ENCODE measurements around the gene LMOD1. TPM values are rescaled to one million over a fixed set of nuclear protein-coding genes. Genes with fewer than 3 reads are reported as not detected.

LMOD1 gene
- total RNA-seq, 1 experiment from 2014 or later: 0.42 TPM

DNA sequence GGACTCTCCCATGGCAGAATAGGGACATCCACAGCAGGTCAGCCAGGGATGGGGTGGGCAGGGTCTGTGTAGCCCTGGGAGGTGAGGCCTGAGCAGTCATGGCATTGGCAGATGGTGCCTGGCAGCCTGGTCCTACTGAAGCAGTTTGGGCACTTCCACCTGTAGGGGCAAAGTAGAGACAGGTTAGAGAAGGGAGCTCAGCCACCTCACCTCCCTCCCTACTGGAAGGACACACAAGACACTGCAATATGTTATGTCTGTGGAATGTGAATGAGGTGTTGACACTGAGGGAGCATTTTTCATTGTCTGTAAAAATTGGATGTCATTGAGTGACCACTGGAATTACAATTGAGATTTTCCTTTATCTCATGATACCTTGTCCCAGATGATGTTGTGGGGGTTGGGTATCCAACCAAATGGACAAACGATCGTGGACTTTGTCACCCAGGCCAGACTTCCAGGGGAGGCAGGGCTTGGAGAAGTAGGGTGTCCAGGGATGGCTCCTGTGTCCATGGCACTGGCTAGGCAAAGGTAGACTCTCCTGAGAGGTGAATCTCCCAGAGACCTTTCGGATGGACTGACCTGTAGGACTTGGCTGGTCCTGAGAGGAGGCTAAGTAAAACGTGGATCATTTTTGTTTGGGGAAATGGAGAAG lies 48.0 kb downstream of the LMOD1 start:
- Histone ChIP-seq H3K27me3 (ENCODE audit: control insufficient read depth, insufficient read depth, low read length) (no peaks in the 10 kb centered on the region; the same call in 1 of the 2 replicates), H3K4me3 (ENCODE audit: insufficient read depth, low read depth, low read length) (no peak overlapping the region), H3K36me3 (replicated peaks; ENCODE audit: control insufficient read depth, insufficient read depth, low read length) (no peaks in the 10 kb centered on the region)
- no peak for DNase-seq

DNA sequence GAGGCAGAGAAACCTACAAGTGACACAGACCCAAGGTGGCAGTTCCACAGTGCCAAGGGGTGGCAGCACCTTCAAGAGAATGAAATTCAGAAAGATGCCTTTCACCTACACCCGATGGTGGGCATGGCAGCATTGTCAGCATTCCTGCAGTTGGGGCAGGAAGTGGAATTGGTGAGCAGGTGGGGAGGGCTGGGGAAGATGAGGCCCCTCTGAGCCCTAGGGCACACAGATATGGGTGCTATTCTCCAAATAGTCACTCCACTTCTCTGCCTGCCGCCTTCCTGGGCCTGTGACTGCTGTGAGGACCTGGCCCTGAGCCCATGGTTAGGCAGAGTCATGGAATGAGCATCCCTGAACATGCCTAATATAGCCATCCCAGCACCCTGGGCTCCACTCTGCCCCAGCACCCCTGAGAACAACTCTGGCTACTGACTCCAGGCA lies 49.4 kb downstream of the LMOD1 start:
- DNase-seq: no peak
- Histone ChIP-seq H3K27me3 (ENCODE audit: control insufficient read depth, insufficient read depth, low read length) (no peaks in the 10 kb centered on the region; the same call in 1 of the 2 replicates), H3K36me3 (replicated peaks; ENCODE audit: control insufficient read depth, insufficient read depth, low read length) (no peaks in the 10 kb centered on the region), H3K4me3 (ENCODE audit: insufficient read depth, low read depth, low read length) (no peak overlapping the region)

GRCh38 chr1:201895913-201896807 lies 50.2 kb downstream of the LMOD1 start:
- Histone ChIP-seq H3K27me3 (ENCODE audit: control insufficient read depth, insufficient read depth, low read length) (no peaks in the 10 kb centered on the region; the same call in 1 of the 2 replicates), H3K36me3 (replicated peaks; ENCODE audit: control insufficient read depth, insufficient read depth, low read length) (no peaks in the 10 kb centered on the region), H3K4me3 (ENCODE audit: insufficient read depth, low read depth, low read length) (no peak overlapping the region)
- DNase-seq: peak; percentile 94

- Histone ChIP-seq H3K36me3 (replicated peaks; ENCODE audit: control insufficient read depth, insufficient read depth, low read length) (no peaks in the 10 kb centered on the region), H3K27me3 (ENCODE audit: control insufficient read depth, insufficient read depth, low read length) (peaks cover under 1% of the 10 kb centered on the region; the same call in 1 of the 2 replicates), H3K4me3 (ENCODE audit: insufficient read depth, low read depth, low read length) (no peak overlapping the region)
- DNase-seq: no peak
These were observed 51.2 kb downstream of the LMOD1 start for GRCh38 chr1:201895120-201895665.

GRCh38 chr1:201894343-201895119 lies 51.8 kb downstream of the LMOD1 start:
- DNase-seq: peak; percentile 67
- H3K4me3 ChIP-seq (ENCODE audit: insufficient read depth, low read depth, low read length): no peak overlapping the region
- peaks cover 6% of the 10 kb centered on the region; the same call in 1 of the 2 replicates for H3K27me3 ChIP-seq (ENCODE audit: control insufficient read depth, insufficient read depth, low read length)
- H3K36me3 ChIP-seq (replicated peaks; ENCODE audit: control insufficient read depth, insufficient read depth, low read length): no peaks in the 10 kb centered on the region

DNA sequence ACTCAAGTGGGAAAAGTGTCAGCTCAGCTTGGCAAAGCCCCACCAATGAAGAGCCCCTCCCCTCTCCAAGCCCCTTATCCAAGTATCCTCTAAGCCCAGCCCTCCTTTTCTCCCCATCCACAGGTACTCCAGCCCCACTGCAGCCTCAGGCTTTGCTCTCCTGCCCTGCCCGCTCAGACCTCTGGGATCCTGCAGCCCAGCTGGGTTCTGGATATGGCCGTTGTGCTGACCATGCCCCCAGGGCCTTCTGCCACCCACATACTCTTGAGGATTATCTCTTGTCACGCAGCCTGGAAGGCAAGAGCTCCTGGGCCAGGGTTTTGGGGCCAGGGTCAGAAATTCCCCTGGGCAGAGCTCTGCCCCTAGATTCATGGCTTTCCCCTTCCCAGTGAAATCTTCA lies 52.9 kb downstream of the LMOD1 start:
- H3K27me3 ChIP-seq (ENCODE audit: control insufficient read depth, insufficient read depth, low read length): peaks cover 14% of the 10 kb centered on the region; the same call in 1 of the 2 replicates
- H3K4me3 ChIP-seq (ENCODE audit: insufficient read depth, low read depth, low read length): no peak overlapping the region
- no peaks in the 10 kb centered on the region for H3K36me3 ChIP-seq (replicated peaks; ENCODE audit: control insufficient read depth, insufficient read depth, low read length)
- peak; percentile 17 for DNase-seq

DNA sequence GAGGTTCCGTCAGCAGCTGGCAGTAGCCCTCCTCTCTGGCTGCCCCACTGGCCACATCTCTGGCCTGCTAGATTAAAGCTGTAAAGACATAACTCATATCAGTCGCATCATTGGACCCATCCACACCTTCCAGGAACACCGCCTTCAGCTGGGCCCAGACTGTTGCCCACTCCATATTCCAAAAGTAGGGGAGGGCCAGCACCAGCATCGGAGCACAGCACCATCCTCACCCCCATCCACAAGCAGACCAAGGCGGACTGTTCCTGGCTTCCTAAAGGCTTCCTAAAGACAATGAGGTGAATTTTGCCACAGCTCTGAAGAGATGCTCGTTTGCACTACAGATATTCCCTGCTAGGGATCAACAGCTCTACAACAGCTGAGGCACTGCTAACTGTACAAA lies 54.1 kb downstream of the LMOD1 start:
- Histone ChIP-seq H3K4me3 (ENCODE audit: insufficient read depth, low read depth, low read length) (no peak overlapping the region), H3K36me3 (replicated peaks; ENCODE audit: control insufficient read depth, insufficient read depth, low read length) (no peaks in the 10 kb centered on the region), H3K27me3 (ENCODE audit: control insufficient read depth, insufficient read depth, low read length) (peaks cover 20% of the 10 kb centered on the region; the same call in 1 of the 2 replicates)
- peak; percentile 12 for DNase-seq

- Histone ChIP-seq H3K4me3 (ENCODE audit: insufficient read depth, low read depth, low read length) (no peak overlapping the region), H3K27me3 (ENCODE audit: control insufficient read depth, insufficient read depth, low read length) (peaks cover 20% of the 10 kb centered on the region; the same call in 1 of the 2 replicates), H3K36me3 (replicated peaks; ENCODE audit: control insufficient read depth, insufficient read depth, low read length) (no peaks in the 10 kb centered on the region)
- peak; percentile 13 for DNase-seq
These were observed 54.8 kb downstream of the LMOD1 start for GRCh38 chr1:201891451-201892045.

DNA sequence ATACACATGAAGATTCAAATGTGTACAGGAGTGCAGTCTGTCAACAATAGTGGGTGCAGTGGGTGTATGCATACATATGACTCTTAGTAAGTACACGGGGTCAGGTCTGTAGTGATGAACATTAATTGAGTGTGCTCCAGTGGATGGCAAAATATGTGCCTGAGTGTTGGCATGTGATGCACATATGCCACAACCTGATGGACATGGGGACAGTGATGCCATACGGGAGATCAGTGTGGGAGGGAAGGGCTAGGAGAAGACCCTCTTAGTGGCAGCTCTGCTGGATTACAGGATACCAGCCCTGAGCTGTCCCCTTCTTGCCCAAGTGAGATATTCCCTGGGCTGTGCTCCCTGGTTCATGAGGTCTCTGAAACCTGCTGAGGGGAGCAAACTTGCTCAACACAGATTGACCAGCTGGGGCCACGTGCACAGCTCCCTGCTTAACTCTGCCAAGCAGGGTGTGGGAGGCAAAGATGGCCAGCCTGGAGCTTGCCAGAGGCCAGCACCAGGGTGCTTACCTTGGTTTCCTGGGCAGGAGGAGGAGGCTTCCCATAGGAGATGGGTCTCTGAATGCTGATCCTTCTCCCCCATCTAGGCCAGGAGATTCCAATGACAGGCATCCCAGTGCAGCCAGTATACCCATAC lies 55.4 kb downstream of the LMOD1 start:
- Histone ChIP-seq H3K4me3 (ENCODE audit: insufficient read depth, low read depth, low read length) (no peak overlapping the region), H3K36me3 (replicated peaks; ENCODE audit: control insufficient read depth, insufficient read depth, low read length) (no peaks in the 10 kb centered on the region), H3K27me3 (ENCODE audit: control insufficient read depth, insufficient read depth, low read length) (peaks cover 20% of the 10 kb centered on the region; the same call in 1 of the 2 replicates)
- peak; percentile 13 for DNase-seq

- Histone ChIP-seq H3K27me3 (ENCODE audit: control insufficient read depth, insufficient read depth, low read length) (peaks cover 20% of the 10 kb centered on the region; the same call in 1 of the 2 replicates), H3K36me3 (replicated peaks; ENCODE audit: control insufficient read depth, insufficient read depth, low read length) (no peaks in the 10 kb centered on the region), H3K4me3 (ENCODE audit: insufficient read depth, low read depth, low read length) (no peak overlapping the region)
- DNase-seq: peak; percentile 19
These were observed 56.1 kb downstream of the LMOD1 start for GRCh38 chr1:201890223-201890622.

- Histone ChIP-seq H3K27me3 (ENCODE audit: control insufficient read depth, insufficient read depth, low read length) (peaks cover 20% of the 10 kb centered on the region; the same call in 1 of the 2 replicates), H3K36me3 (replicated peaks; ENCODE audit: control insufficient read depth, insufficient read depth, low read length) (no peaks in the 10 kb centered on the region), H3K4me3 (ENCODE audit: insufficient read depth, low read depth, low read length) (peak overlapping the region; percentile 82)
- peak; percentile 74 for DNase-seq
These were observed 57.0 kb downstream of the LMOD1 start for GRCh38 chr1:201889090-201889968.

DNA sequence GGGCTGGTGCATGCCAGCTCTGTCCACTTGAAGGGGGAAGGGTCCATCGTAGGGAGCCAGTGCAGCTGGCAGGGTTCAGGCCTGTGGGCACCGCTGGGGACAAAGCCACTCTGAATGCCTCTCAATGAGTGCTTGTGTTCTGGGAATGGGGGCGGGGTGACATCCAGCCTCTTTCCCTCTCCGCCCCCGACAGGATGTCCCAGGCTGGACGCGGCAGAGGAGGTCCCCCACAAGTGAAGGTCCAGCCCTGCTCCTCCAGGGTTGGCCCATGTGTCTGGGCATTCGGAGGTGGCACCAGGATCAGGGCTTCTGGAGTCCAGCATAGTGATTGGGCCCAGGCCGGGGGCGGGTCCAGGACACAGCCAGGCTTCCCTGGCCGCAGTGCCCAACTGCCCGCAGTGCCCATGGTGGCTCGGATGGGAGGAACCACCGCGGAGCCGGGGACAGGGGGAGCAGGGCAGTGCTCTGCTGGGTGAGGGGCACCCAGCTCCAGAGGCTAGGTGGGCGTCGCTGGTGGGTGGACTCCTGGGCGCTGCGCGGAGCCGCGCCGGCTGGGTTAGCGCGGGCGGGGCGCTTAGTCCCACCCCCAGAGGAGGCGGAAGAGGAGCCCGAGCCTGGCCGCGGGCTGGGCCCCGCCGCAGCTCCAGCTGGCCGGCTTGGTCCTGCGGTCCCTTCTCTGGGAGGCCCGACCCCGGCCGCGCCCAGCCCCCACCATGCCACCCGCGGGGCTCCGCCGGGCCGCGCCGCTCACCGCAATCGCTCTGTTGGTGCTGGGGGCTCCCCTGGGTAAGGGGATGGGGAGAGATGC lies 57.9 kb downstream of the LMOD1 start, which contains the start of gene SHISA4:
Gene SHISA4 (plus strand): TSS at position 617 of the 808 bp plus-strand sequence. CDS start 97 bp downstream, at position 714.
- Histone ChIP-seq H3K27me3 (ENCODE audit: control insufficient read depth, insufficient read depth, low read length) (peaks cover 20% of the 10 kb centered on the region; the same call in 1 of the 2 replicates), H3K4me3 (ENCODE audit: insufficient read depth, low read depth, low read length) (peak within 1 kb of the TSS; percentile 82), H3K36me3 (replicated peaks; ENCODE audit: control insufficient read depth, insufficient read depth, low read length) (no peaks in the 10 kb centered on the region)
- peak; percentile 91 for DNase-seq

All from H7 (cell line).